Stimulated activated CD4-positive, alpha-beta T cell treated with anti-CD3 and anti-CD28 coated beads, TNF-alpha, amount 100 ng/mL, for 1 hour (primary cell): Measurements from ENCODE around the gene MYO5B.

Experiments used
- DNase-seq, 3 donors: peaks; one replicate each; pipeline ENCODE4 v3.0.0-alpha.2; 2020; ENCODE audit warnings: low read depth in 3 of 3, low spot score in 1 of 3

MYO5B gene

GRCh38 chr18:50073319-50073718 lies 121.6 kb downstream of the MYO5B start:
- no peak for DNase-seq

DNA sequence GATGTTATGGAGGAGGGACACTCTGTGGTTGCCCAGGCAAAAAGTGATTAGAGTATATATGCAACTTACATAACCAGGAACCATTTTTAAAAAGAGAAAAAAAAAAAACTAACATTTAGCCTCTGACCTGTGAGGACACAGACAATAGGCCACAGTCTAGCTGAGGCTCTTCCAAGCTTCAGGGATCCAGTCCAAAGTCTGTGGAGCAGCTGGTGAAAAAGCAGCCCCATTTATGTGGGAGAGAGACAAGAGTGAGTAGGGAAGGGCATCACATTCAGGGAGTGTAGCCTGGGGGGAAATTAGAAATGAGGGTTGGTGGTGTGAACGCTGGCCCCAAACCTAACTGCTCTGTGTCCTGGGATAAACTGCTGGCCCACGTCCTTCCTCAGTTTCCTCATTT lies 122.8 kb downstream of the MYO5B start:
- no peak for DNase-seq

DNA sequence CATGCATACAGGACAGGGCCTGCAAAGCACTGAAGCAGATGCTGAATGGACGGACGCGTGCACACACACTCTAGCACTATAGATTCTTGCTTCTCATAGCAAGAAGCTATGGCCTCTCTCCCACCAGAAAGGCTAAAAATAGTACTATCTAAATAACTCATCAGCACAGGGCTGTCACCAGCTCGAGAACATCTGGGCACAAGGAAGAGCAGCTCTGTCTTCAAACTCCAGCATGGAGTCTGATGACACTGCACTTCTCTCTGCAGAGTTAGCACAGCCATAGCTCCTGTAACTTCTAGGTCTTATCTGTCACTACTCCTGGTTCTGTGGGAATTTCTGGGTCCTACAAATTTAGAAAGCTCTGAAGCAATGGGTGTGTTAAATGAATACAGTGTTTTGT lies 123.5 kb downstream of the MYO5B start:
- no peak for DNase-seq

GRCh38 chr18:50069422-50069821 lies 125.5 kb downstream of the MYO5B start:
- no peak for DNase-seq

DNA sequence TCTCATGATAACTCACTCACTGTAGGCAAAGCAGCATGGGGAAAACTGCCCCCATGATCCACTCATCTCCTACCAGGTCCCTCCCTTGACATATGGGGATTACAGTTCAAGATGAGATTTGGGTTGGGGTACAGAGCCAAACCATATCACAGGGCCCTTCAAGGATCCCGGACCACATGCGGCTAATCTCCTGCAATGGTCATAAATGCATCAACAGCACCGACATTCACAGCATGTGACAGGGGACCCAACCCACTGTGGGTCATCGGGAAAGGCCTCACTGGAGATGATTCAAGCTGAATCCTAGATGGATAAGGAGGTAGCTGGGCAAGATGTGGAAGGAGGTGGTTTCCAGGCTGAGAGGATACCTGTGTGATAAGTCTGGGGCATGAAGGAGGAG lies 129.4 kb downstream of the MYO5B start:
- DNase-seq: no peak

DNA sequence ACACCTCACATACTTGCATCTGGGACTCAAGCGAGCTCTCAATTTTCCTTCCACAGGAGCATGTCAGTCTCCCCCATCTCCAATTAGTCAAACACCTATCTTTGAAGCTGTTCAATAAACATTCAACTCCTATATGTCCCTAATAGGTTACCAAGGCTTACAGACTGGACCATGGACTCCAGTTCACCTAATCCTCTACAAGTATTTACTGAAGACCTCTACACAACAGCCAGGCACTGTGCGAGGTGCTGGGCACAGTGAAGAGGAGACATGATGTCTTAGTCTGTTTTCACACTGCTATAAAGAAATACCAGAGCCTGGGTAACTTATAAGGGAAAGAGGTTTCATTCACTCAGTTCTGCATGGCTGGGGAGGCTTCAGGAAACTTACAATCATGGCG lies 129.9 kb downstream of the MYO5B start:
- no peak for DNase-seq

DNA sequence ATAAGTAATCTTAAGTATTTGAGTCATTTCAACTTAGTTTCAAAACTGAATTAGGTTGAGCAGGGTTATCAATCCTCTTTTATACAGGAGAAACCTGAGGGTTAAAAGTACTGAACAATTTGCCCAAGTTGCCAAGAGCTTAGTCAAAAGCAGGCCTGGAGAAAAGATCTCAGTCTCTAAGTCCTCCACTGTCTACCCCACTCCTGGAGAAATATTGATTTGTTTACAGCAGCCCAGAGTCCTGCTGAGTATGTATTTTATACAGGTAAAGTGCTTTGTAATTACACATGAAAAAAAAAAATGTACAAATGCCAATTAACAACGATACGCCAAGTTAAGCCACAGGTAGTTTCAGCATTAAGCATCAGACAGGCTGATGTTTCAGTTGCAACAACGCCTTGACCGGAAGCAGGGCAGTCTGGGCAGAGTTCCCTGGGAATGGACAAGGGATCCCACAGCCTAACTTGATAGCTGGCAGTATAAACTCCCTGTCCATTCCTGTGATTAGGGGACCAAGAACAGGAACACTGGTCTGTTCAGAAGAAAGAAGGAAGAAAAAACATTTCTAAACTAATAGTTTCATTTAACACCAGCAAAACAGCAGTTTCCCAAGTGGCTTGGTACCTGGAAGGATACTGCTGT lies 132.9 kb downstream of the MYO5B start:
- no peak for DNase-seq

DNA sequence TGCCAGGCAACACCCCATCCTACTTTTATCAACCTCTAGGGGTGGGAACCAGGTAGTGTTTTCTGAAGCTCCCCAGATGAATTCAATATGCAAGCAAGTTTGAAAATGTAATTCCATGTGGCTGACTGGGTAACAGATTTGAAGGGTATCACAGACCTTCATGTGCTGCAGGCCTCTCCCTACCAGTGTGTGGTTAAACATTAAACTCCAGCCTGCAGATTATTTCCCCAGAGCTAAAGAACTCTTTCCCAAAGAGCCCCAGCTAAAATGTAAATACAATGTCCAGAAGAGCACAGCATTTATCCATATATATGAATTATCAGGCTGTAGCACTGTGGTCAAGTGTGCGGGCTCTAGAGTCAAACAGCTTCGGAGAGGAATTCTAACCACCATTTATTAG lies 134.1 kb downstream of the MYO5B start:
- DNase-seq: no peak

DNA sequence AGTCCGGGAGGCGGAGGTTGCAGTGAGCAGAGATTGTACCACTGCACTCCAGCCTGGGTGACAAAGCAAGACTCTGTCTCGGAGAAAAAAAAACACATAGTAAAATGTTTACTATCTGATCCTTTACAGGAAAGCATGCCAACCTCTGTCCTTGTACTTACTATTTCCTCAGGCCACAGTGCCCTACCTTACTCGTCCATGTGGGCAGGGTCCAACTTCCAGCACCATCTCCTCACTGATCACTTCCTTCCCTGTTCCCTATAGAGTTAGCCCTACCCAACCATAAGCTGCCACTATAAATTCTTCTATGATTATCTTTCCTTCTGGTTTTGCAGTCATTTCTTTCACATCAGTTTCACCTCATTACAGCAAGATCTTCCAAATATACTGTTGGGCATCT lies 136.2 kb downstream of the MYO5B start:
- DNase-seq: no peak

GRCh38 chr18:50057009-50057408 lies 137.9 kb downstream of the MYO5B start:
- no peak for DNase-seq

DNA sequence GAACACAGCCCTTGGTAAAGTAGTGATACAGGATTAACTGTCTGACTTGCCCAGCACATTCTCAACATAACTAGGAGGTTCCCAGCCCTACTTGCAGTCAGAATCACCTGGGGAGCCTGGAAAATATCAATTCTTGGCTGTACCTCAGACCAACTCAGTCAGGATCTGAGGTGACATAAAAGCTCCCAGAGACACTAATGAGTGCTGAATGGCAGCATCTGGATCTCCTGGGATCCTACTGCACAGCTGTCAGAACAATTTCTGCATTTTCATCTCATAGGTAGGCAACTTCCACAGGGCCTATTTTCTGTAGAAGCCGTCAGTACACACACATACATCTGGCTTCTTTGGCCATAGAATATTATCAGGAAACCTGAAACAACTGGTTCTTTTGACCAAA lies 138.8 kb downstream of the MYO5B start:
- DNase-seq: no peak

DNA sequence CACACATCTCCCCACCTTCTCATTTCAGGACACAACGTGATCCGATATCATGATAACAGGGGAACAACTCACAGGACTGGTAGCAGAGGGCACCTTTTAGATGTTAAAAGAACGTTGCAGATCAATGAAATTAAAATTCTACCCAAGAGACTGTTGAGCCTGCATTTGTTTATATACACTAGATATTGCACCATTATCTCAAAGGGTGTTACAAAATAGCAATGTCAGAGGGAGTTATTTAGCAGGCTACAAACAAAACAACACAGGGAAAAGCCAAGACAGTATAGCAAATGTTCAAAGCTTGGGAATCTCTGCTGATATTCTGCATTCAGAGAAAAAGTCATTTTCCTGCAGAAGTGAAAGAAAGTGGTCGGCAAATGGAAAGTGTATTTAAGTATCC lies 139.5 kb downstream of the MYO5B start:
- no peak for DNase-seq

GRCh38 chr18:50053111-50053510 lies 141.8 kb downstream of the MYO5B start:
- no peak for DNase-seq

DNA sequence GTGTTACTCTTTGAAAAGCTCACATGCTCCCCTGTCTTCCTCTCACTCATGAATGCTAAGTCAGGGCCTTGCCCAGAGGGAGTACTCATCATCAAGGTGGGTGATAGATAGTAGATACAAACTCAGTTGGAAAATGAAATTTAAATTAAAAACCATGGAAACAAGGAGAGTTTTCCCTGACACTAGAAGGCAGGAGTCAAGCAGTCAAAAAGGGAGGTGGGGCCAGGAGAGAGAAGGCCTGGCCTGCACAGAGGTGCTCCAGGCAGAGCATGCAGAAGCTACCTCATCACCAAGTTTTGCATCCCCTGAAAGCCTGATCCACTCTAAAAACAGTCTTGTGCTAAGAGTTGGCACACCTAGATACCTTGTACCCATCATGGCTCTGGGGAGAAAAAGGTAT lies 143.7 kb downstream of the MYO5B start:
- no peak for DNase-seq

DNA sequence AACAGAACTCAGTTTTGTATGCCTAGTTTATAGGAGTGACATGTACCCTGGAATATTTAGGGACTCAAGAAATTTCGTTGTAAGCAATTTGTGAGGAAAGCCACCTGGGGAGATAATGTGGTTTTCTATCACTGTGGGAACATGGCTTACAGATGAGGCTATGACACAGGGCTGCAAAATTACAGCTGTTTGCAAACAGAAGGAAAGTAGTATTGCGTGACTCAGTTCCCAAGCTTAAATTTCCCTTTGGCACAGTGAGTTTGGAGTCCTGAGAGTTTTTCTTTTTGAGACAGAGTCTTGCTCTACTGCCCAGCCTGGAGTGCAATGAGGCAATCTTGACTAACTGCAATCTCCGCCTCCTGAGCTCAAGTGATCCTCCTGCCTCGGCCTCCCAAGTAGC lies 149.8 kb downstream of the MYO5B start:
- no peak for DNase-seq

GRCh38 chr18:50044402-50044801 lies 150.5 kb downstream of the MYO5B start:
- no peak for DNase-seq

DNA sequence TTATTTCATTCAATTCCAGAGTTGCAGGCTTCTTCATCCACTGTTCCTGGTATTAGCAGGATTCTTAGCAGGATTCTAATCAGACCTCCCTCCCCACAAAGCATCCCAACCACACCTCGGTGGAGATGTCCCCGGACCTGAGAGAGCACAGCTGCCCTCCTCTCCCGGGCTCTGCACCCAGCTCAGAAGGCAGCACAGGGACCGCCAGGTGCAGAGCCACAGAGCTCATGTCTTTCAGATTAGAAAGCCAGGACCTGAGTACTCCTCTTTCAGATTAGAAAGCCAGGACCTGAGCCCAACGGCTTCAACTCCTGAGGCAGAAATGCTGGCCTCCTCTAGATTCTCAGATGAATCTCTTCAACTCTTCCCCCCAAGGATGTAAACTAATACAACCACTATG lies 152.3 kb downstream of the MYO5B start:
- no peak for DNase-seq

DNA sequence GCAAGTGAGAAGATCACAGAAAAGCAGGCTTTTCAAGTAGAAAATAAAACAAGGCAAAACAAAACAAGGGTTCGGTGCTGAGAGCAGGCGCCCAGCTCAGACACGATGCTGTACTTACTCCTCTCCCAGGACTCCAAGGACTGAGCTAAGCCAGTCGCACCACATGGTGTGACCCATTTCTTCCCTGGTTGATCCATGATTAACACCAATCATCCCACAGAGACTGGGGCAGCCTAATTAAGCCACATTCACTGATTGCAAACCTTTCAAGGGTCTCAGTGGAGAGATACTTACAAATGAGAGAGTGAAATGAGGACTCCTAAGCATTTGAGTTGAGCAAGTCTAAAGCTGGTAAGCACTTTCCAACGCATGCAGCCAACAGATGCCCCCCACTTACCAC lies 155.2 kb downstream of the MYO5B start:
- DNase-seq: no peak

GRCh38 chr18:50038448-50038847 lies 156.5 kb downstream of the MYO5B start:
- DNase-seq: no peak

GRCh38 chr18:50034029-50034428 lies 160.9 kb downstream of the MYO5B start:
- DNase-seq: no peak

DNA sequence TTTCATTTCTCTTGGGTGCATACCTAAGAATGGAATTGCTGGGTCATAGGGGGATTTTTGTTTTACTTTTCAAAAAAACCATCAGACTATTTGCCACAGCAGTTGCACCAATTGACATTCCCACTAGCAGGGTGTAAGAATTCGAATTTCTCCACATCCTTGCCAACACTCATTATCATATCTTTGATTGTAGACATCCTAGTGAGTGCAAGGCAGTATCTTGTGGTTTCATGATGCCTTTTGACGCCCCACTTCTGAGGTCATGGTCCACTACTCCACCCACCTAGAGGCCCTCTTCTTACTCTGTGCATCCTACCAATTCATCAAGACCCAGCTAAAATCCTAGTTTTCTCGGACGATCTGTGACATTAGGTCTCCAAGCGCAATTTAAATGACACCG lies 161.9 kb downstream of the MYO5B start:
- no peak for DNase-seq

DNA sequence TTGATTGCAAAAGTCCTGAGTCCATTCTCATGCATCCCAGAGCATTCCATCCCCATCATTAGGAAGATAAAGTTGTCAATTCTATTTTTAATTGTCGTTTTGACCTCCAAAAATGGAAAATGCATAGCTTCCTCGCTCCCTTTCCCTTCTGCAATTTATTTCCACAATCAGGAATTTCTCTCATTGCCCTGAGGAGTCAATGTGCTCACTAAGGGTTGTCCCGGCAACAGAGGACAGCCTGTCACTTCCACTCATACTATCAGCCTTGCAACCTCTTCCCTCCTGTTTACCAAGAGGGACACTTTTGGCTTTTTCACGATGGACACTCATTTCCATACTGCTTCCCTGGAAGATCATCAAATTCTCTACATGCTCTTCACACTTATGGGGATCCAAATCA lies 164.8 kb downstream of the MYO5B start:
- no peak for DNase-seq

DNA sequence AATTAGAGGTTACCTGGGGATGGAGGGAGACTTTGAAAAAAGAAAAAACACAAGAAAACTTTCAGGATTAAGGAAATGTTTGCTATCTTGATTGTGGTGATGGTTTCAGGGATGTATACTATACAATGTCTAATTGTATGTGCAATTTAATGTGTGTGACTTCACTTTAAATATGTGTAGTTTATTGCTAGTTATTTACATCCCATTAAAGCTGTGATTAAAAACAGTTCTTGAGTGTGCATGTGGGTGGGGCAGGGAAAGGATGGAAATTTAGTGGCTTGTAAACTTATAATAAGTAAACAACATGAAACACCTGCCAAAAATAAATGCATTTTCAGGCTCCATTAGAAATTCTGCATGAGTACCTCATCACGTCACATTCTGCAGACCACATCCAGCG lies 167.0 kb downstream of the MYO5B start:
- DNase-seq: no peak

- DNase-seq: no peak
Measured at GRCh38 chr18:50024466-50024865, 170.5 kb downstream of the MYO5B start.
